Liver (tissue), 9 donors: ENCODE results near the gene RECK. TPM values are rescaled to one million over a fixed set of nuclear protein-coding genes. Genes with fewer than 3 reads are reported as not detected.

ENCODE experiments used
- DNase-seq: peaks from one replicate; pipeline ENCODE4 v3.0.0-alpha.2; 2017; ENCODE audit warnings: low spot score
- H3K27ac ChIP-seq, 2 donors: one replicate each; pipeline ENCODE4 v1.7.0; 2013; ENCODE audit warnings: inconsistent platforms in 2 of 2, low read length in 2 of 2, control low read depth in 1 of 2, low read depth in 1 of 2, mild to moderate bottlenecking in 1 of 2
- H3K27me3 ChIP-seq, 4 donors: one replicate each; pipeline versions ENCODE4 v1.6.1 to v1.7.0; 2013; ENCODE audit warnings: low read length in 3 of 4, inconsistent platforms in 1 of 4, mild to moderate bottlenecking in 1 of 4, moderate library complexity in 1 of 4; ENCODE audit not compliant: control insufficient read depth in 4 of 4, insufficient read depth in 4 of 4
- H3K36me3 ChIP-seq, 4 donors: one replicate each; pipeline versions ENCODE4 v1.6.1 to v1.7.0; 2013; ENCODE audit warnings: low read length in 3 of 4, mild to moderate bottlenecking in 3 of 4, low read depth in 1 of 4, moderate library complexity in 1 of 4; ENCODE audit not compliant: control insufficient read depth in 4 of 4, insufficient read depth in 3 of 4
- H3K4me1 ChIP-seq, 4 donors: one replicate each; pipeline versions ENCODE4 v1.6.1 to v1.7.0; 2013; ENCODE audit warnings: low read length in 3 of 4, mild to moderate bottlenecking in 3 of 4, moderate library complexity in 1 of 4; ENCODE audit not compliant: control insufficient read depth in 4 of 4, insufficient read depth in 4 of 4
- H3K4me3 ChIP-seq, 3 donors: one replicate each; pipeline versions ENCODE4 v1.6.1 to v1.7.0; 2013; ENCODE audit warnings: low read length in 3 of 3, control low read depth in 1 of 3, low read depth in 1 of 3, mild to moderate bottlenecking in 1 of 3
- H3K9ac ChIP-seq, 2 donors: one replicate each; pipeline ENCODE4 v1.7.0; 2013; ENCODE audit warnings: low read length in 2 of 2, mild to moderate bottlenecking in 2 of 2, moderate library complexity in 2 of 2, control low read depth in 1 of 2, low read depth in 1 of 2
- H3K9me3 ChIP-seq, 4 donors: one replicate each; pipeline versions ENCODE4 v1.6.1 to v1.7.0; 2013; ENCODE audit warnings: low read length in 3 of 4; ENCODE audit not compliant: control insufficient read depth in 4 of 4
- CTCF ChIP-seq: fragments of 150-350 bp; IDR thresholded peaks from 2 replicates; pipeline ENCODE4 v1.5.1; 2017; ENCODE audit warnings: improper control_type of control experiment, low read depth, low read length; ENCODE audit not compliant: missing input control
- FOXA2 ChIP-seq: IDR thresholded peaks from 2 replicates; pipeline ENCODE4 v1.6.1; 2016; ENCODE audit warnings: antibody characterized with exemption
- GABPA ChIP-seq, 2 donors: IDR thresholded peaks in 1 of 2; conservative IDR thresholded peaks in 1 of 2; 2 replicates each; pipeline ENCODE4 v1.6.1; 2016; ENCODE audit warnings: antibody characterized with exemption in 2 of 2, mild to moderate bottlenecking in 1 of 2, moderate library complexity in 1 of 2
- HNF4A ChIP-seq, 2 donors: conservative IDR thresholded peaks; 2 replicates each; pipeline ENCODE4 v1.6.1; 2016; ENCODE audit warnings: antibody characterized with exemption in 2 of 2, mild to moderate bottlenecking in 2 of 2
- HNF4G ChIP-seq: IDR thresholded peaks from 2 replicates; pipeline ENCODE4 v1.6.1; 2016; ENCODE audit warnings: antibody characterized with exemption
- RAD21 ChIP-seq, 2 donors: IDR thresholded peaks; 2 replicates each; pipeline ENCODE4 v1.6.1; 2016; ENCODE audit warnings: antibody characterized with exemption in 2 of 2, mild to moderate bottlenecking in 2 of 2
- RXRA ChIP-seq, 2 donors: IDR thresholded peaks; 2 replicates each; pipeline ENCODE4 v1.6.1; 2017 to 2018; ENCODE audit warnings: antibody characterized with exemption in 2 of 2, mild to moderate bottlenecking in 1 of 2
- SP1 ChIP-seq: IDR thresholded peaks from 2 replicates; pipeline ENCODE4 v1.6.1; 2018; ENCODE audit warnings: antibody characterized with exemption, mild to moderate bottlenecking
- TAF1 ChIP-seq: conservative IDR thresholded peaks from 2 replicates; pipeline ENCODE4 v1.6.1; 2016; ENCODE audit warnings: antibody characterized with exemption, mild to moderate bottlenecking
- YY1 ChIP-seq: IDR thresholded peaks from 2 replicates; pipeline ENCODE4 v1.6.1; 2016; ENCODE audit warnings: antibody characterized with exemption, mild to moderate bottlenecking
- WGBS: extraction: QIAGEN DNeasy Blood & Tissue Kit; methylation state at CpG from one replicate; pipeline ENCODE4 v1.1.7; 2013; 5-methylcytosine and 5-hydroxymethylcytosine counted together
- polyA plus RNA-seq, 2 donors: library from polyadenylated mRNA; stranded (reverse) in 1 of 2; unstranded in 1 of 2; fragments of 200-250 nt in 1 of 2; fragments of >200 nt in 1 of 2; fragmentation: Nextera tagmentation in 1 of 2; extraction: Ambion mirVana in 1 of 2; gene quantifications; one replicate each; pipeline versions ENCODE4 v1.2.1 to v1.2.3, GENCODE V29; 2013 to 2015
- total RNA-seq, 2 donors: library from RNA; depleted of rRNA; stranded (reverse); fragments of >200 nt; gene quantifications; one replicate each; pipeline ENCODE4 v1.2.3, GENCODE V29; 2014
- TF ChIP-seq, protein P1 (sequence below): IDR thresholded peaks from 2 replicates; pipeline ENCODE4 v1.6.1; 2016; ENCODE audit warnings: antibody characterized with exemption
- TF ChIP-seq, protein P2 (sequence below): IDR thresholded peaks from 2 replicates; pipeline ENCODE4 v1.6.1; 2016; ENCODE audit warnings: antibody characterized with exemption
- TF ChIP-seq, protein P3 (sequence below): IDR thresholded peaks from 2 replicates; pipeline ENCODE4 v1.6.1; 2016; ENCODE audit warnings: antibody characterized with exemption, mild to moderate bottlenecking
- donor health status: healthy.
- donor health status: healthy.
- donor health status: healthy.
- donor health status: healthy.
- donor health status: healthy.

RECK gene
- total and polyA plus RNA-seq, 4 donors = 2.1 to 3.5 (median 2.3) TPM

DNA sequence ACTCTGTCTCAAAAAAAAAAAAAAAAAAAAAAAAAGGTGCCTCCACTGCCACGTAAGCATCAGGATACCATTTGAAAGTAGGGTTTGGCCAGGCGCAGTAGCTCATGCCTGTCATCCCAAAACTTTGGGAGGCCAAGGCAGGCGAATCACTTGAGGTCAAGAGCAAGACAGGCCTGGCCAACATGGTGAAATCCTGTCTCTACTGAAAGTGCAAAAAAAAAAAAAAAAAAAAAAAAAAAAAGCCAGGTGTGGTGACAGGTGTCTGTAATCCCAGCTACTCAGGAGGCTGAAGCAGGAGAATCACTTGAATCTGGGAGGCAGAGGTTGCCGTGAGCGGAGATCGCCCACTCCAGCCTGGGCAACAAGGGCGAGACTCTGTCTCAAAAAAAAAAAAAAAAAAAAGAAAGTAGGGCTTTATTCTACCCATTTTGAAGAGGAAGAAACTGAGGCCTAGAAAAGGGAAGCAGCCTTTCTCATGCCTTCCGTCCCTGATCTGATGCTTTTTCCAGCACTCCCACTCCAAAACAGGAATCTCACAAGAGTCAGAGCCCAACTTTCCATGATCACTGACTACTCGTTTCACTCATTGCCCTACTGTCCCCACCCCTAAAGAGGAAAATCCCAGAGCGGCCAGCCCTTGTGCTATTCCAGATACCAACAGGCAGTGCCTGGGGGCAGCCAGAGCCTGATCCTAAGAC lies 116.2 kb downstream of the RECK start:
- H3K27me3 ChIP-seq = no peaks in the 10 kb centered on the region
- no peak for TF ChIP-seq FOXA2
- TF ChIP-seq CTCF = no peak
- no peak for TF ChIP-seq GABPA (IDR thresholded peaks at IDR 0.05 in 1 of 2, conservative IDR thresholded peaks at IDR 0.05 in 1 of 2)
- no peak for TF ChIP-seq RXRA (IDR thresholded peaks at IDR 0.05)
- TF ChIP-seq, protein P1, sequence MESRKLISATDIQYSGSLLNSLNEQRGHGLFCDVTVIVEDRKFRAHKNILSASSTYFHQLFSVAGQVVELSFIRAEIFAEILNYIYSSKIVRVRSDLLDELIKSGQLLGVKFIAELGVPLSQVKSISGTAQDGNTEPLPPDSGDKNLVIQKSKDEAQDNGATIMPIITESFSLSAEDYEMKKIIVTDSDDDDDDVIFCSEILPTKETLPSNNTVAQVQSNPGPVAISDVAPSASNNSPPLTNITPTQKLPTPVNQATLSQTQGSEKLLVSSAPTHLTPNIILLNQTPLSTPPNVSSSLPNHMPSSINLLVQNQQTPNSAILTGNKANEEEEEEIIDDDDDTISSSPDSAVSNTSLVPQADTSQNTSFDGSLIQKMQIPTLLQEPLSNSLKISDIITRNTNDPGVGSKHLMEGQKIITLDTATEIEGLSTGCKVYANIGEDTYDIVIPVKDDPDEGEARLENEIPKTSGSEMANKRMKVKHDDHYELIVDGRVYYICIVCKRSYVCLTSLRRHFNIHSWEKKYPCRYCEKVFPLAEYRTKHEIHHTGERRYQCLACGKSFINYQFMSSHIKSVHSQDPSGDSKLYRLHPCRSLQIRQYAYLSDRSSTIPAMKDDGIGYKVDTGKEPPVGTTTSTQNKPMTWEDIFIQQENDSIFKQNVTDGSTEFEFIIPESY = no peak
- no peak for TF ChIP-seq HNF4G
- no peak for TF ChIP-seq TAF1
- TF ChIP-seq SP1 = no peak
- TF ChIP-seq RAD21 (IDR thresholded peaks at IDR 0.05) = no peak
- TF ChIP-seq YY1 = no peak
- TF ChIP-seq HNF4A (conservative IDR thresholded peaks at IDR 0.05) = no peak
- no peak for DNase-seq
- no peaks in the 10 kb centered on the region for H3K36me3 ChIP-seq
- H3K27ac ChIP-seq = no peak overlapping the region
- no peak overlapping the region for H3K4me3 ChIP-seq
- H3K4me1 ChIP-seq = peaks cover 0 to 8% (median 3%) of the 10 kb centered on the region in 4 donors
- no peaks in the 10 kb centered on the region for H3K9me3 ChIP-seq
- WGBS = 92% methylated on average over 10 of the region's 10 CpGs
- no peak overlapping the region for H3K9ac ChIP-seq

DNA sequence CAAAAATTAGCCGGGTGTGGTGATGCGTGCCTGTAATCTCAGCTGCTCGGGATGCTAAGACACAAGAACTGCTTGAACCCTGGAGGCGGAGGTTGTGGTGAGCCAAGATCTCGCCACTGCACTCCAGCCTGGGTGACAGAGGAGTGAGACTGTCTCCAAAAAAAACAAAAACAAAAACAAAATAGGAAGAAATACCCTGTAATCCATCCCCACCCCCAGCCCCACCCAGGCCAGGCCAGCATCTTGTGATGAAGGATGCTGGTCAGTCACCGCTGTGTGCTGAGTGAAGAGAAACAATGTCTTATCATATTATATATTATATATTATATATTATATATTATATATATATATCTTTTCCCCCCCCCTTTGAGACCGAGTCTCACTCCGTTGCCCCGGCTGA lies 117.0 kb downstream of the RECK start:
- DNase-seq = no peak
- no peaks in the 10 kb centered on the region for H3K36me3 ChIP-seq
- TF ChIP-seq RXRA (IDR thresholded peaks at IDR 0.05) (no peak), HNF4G (no peak), CTCF (no peak), HNF4A (conservative IDR thresholded peaks at IDR 0.05) (no peak)
- TF ChIP-seq, protein P1 = no peak
- TF ChIP-seq, protein P2, sequence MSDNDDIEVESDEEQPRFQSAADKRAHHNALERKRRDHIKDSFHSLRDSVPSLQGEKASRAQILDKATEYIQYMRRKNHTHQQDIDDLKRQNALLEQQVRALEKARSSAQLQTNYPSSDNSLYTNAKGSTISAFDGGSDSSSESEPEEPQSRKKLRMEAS = no peak
- TF ChIP-seq, protein P3, sequence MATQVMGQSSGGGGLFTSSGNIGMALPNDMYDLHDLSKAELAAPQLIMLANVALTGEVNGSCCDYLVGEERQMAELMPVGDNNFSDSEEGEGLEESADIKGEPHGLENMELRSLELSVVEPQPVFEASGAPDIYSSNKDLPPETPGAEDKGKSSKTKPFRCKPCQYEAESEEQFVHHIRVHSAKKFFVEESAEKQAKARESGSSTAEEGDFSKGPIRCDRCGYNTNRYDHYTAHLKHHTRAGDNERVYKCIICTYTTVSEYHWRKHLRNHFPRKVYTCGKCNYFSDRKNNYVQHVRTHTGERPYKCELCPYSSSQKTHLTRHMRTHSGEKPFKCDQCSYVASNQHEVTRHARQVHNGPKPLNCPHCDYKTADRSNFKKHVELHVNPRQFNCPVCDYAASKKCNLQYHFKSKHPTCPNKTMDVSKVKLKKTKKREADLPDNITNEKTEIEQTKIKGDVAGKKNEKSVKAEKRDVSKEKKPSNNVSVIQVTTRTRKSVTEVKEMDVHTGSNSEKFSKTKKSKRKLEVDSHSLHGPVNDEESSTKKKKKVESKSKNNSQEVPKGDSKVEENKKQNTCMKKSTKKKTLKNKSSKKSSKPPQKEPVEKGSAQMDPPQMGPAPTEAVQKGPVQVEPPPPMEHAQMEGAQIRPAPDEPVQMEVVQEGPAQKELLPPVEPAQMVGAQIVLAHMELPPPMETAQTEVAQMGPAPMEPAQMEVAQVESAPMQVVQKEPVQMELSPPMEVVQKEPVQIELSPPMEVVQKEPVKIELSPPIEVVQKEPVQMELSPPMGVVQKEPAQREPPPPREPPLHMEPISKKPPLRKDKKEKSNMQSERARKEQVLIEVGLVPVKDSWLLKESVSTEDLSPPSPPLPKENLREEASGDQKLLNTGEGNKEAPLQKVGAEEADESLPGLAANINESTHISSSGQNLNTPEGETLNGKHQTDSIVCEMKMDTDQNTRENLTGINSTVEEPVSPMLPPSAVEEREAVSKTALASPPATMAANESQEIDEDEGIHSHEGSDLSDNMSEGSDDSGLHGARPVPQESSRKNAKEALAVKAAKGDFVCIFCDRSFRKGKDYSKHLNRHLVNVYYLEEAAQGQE = no peak
- H3K4me1 ChIP-seq = peaks cover 0 to 8% (median under 1%) of the 10 kb centered on the region in 4 donors
- H3K27me3 ChIP-seq = no peaks in the 10 kb centered on the region
- no peak overlapping the region for H3K9ac ChIP-seq
- no peak overlapping the region for H3K4me3 ChIP-seq
- H3K9me3 ChIP-seq = no peaks in the 10 kb centered on the region
- 74% methylated on average over 9 of the region's 9 CpGs for WGBS
- H3K27ac ChIP-seq = peak overlapping the region in 1 of 2 donors; percentile 37
